Testis (tissue), 2 donors: ENCODE results near the gene PPM1B.

Experiments
- POLR2A ChIP-seq: fragments of 450-650 bp; IDR thresholded peaks from one replicate; pipeline ENCODE4 v1.6.1; 2017; ENCODE audit warnings: antibody characterized with exemption, mild to moderate bottlenecking, moderate library complexity
- TF ChIP-seq, protein P1 (sequence below), 3 experiments: fragments of 450-650 bp in 2 of 3; fragments of 200-600 bp in 1 of 3; sonication (generic) in 1 of 3; IDR thresholded peaks; one replicate each; pipeline ENCODE4 v1.5.1; 2016 to 2019; ENCODE audit warnings: antibody characterized with exemption in 3 of 3, mild to moderate bottlenecking in 2 of 3, moderate library complexity in 1 of 3

- TF ChIP-seq POLR2A: no peak
- TF ChIP-seq, protein P1, sequence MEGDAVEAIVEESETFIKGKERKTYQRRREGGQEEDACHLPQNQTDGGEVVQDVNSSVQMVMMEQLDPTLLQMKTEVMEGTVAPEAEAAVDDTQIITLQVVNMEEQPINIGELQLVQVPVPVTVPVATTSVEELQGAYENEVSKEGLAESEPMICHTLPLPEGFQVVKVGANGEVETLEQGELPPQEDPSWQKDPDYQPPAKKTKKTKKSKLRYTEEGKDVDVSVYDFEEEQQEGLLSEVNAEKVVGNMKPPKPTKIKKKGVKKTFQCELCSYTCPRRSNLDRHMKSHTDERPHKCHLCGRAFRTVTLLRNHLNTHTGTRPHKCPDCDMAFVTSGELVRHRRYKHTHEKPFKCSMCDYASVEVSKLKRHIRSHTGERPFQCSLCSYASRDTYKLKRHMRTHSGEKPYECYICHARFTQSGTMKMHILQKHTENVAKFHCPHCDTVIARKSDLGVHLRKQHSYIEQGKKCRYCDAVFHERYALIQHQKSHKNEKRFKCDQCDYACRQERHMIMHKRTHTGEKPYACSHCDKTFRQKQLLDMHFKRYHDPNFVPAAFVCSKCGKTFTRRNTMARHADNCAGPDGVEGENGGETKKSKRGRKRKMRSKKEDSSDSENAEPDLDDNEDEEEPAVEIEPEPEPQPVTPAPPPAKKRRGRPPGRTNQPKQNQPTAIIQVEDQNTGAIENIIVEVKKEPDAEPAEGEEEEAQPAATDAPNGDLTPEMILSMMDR (IDR thresholded peaks at IDR 0.05): no peak
These were observed 31.3 kb downstream of the PPM1B start for GRCh38 chr2:44200011-44200410.
